ENCODE results near the gene CLDN3.
"Not testable (repeated sequence)": the region's sequence is repeated elsewhere in the genome, so short reads cannot be mapped to it uniquely, and the experiment has no call there.

Gene CLDN3, protein sequence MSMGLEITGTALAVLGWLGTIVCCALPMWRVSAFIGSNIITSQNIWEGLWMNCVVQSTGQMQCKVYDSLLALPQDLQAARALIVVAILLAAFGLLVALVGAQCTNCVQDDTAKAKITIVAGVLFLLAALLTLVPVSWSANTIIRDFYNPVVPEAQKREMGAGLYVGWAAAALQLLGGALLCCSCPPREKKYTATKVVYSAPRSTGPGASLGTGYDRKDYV

DNA sequence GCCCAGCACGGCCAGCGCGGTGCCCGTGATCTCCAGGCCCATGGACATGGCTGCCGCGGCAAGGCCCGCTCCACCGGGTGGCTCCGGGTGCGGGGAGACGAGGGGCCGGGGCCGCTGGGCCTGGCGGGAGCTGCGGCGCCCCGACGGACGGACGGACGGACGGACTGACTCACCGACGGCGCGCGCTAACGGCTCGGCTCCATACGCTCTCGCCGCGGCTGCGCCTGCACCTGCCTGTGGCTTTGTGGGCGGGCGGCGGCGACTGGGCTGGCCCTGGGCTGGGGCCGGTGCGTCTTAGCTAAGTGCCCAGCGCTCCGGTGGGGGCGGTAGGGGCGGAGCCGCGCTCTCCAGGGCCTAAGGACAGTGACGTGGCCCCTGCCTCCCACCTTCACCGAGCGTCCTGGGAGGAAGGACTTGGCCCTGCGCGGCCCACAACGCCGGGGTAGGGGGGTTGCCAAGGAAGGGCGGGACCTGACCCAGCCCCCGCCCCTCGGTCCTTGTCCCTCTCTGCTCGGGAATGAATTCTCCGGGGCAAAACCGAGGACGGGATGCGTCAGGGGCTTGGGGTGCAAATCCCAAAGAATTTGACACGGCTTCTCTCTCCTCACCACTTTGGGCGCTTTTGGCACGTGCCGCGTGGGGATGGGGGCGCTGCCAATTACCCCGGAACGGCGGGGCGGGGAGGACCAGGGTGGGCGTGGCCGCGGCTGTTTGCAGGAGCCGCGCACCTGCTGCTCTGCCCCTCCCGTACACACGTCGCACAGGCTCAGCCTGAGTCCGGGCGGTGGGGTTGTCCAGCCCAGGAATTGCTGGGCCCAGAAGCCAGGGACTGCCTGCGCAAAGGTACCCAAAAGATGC lies at the start of gene CLDN3:
Gene CLDN3, minus strand, starts transcription at position 269 of the 858 bp plus-strand sequence. Its CDS starts 221 bp downstream, at position 48.
- no peak for DNase-seq (ENCODE audit: low read depth)

DNA sequence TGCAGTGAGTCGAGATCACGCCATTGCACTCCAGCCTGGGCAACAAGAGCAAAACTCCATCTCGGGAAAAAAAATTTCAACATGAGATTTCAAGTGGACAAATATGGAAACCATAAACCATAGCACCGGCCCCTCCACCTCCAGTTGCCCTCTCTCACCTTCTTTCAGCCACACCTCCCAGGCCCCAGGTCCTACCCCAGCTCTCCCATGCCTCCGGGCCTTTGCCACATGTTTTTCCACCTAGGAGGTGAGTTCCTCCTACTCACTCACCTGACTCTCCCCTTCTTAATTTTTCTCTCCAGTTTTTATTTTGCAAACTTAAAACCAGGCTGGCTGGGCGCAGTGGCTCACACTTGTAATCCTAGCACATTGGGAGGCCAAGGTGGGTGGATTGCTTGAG lies 47.1 kb upstream of the CLDN3 start:
- no peak for DNase-seq (ENCODE audit: low read depth)

DNA sequence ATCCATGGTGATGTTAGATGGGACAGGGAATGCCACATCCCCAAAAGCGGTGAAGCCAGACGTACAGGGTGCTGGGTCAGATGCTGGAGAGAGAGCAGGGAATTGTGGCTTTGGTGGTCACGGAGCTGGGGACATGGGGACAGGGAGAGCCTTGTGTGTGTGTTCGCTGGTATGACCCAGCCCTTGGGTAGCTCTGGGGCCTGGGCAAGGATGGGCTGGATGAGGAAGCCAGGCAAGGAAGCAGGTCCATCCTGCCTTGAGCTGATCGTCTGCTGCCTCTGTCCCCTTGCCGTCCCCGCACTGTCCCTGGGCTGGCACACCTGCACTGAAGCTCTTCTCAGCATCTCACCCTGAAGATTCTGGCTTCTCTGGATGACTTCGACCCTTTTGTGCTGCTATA lies 45.4 kb upstream of the CLDN3 start:
- DNase-seq (ENCODE audit: low read depth), result no peak

DNA sequence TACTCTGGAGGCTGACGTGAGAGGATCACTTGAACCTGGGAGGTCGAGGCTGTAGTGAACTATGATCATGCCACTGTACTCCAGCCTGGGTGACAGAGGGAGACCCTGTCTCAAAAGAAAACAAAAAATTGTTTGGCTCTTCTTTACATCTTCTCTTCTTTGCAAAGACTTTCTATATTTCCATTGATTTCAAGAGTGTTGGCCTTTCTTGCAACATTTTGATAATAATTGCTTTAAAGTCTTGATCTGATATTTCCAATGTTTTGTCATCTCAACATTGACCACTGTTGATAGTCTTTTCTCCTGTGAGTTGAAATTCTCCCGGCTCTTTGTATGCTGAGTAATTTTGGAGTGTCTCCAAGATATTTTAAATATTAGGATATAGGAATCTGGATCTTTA lies 42.9 kb upstream of the CLDN3 start:
- no peak for DNase-seq (ENCODE audit: low read depth)

- DNase-seq (ENCODE audit: low read depth), result peak; percentile 22
Measured at GRCh38 chr7:73811760-73812168, 41.7 kb upstream of the CLDN3 start.

DNA sequence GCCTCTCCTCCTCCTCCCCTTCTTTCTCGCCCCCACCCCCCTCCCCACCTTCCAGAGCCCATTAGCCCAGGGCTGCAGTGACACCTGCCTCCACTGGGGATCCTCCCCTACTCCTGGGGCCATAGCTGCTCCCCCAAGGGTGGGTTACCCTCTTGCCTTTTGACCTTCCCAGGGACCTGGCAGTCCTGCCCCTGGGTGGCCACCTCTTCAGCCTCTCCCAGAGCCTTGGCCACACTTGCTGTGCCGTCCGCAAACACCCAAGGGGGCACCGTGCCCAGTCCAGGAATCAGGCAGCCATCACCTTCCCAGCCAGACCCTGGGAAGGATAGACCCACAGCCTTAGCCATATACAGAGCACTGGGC lies 40.9 kb upstream of the CLDN3 start:
- DNase-seq (ENCODE audit: low read depth), result no peak

DNA sequence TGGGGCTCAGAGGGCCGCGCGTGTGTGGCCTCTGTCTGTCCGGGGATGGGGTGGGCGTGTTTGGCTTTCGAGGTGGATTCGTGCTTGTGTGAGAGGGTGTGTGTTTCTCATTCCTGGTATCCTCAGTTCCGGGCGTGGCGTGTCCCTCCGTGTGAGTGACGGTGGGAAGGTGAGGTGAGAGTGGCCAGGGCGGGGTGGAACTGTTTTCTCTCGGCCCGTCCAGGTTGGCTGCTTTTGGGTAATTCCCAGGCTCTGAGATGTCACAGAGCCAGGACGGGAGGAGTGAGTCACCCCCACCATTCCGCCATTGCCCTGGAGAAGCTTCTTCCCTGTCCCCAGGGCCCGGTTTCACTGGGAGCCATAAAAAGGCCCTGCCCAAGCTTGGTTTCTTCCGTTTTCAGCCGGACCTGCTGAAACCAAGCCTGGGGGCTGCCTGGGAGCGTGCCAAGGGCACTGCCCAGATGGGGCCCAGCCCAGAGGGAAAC lies 39.4 kb upstream of the CLDN3 start:
- DNase-seq (ENCODE audit: low read depth), result no peak

DNA sequence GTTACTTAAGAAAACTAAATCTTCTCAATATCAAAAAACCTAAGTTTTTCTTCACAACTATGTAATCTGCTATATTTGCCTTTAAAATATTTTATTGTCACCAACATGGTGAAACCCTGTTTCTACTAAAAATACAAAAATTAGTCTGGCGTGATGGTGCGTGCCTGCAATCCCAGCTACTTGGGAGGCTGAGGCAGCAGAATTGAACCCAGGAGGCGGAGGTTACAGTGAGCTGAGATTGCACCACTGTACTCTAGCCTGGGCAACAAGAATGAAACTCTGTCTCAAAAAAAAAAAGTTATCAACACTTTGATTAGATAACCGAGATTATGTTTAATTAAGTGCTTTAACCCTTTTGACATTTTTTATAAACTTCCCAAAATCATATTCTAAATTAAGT lies 32.4 kb upstream of the CLDN3 start:
- DNase-seq (ENCODE audit: low read depth), result no peak

DNA sequence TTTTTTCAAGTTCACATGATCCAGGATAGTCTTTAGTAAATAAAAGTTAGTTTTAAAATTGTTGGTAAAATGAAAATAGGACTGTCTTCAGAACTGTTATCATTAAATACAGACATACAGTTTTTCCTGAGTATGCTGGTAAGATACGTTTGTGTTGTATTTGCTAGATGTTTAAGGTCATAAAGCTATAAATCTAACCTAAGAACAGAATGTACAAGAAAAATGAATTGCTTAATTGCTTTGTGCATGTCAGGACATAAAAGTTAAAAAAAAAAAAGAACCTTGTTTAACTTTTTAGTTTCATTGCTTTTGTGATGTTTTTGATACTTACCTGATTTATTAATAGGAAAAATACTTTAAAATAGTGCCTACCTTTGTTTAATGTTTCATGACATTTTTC lies 31.5 kb upstream of the CLDN3 start:
- no peak for DNase-seq (ENCODE audit: low read depth)

DNA sequence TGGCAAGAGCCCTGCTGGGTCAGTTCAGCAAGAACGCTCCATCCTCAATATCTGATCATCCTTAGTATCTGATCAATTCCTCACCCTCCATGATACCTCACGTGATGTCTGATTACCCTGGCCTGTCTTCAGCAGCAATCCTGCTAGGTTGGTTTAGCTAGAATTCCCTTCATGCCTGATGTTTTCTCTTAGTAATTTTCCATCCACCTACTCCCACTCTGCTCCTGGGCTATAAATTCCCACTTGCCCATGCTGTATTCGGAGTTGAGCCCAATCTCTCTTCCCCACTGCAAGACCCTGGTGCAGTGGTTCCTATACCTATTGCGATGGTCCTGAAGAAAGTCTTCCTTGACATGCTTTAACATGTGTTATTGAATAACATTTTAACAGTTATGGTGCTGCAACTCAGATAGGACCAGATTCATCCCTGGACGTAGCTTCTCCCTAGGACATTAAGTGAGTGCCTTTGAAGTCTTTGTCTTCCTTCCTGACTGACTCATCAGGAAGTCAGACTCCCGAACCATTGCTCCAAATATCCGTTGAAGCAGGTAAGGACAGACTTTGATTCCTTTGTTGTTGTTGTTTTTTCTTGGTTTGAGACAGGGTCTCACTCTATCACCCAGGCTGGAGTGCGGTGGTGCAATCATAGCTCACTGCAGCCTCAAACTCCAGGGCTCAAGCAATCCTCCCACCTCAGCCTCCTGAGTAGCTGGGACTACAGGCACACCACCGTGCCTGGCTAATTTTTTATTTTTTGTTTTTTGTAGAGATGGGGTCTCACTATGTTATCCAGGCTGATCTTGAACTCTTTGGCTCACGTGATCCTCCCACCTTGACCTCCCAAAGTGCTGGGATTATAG lies 29.4 kb upstream of the CLDN3 start:
- no peak for DNase-seq (ENCODE audit: low read depth)

DNA sequence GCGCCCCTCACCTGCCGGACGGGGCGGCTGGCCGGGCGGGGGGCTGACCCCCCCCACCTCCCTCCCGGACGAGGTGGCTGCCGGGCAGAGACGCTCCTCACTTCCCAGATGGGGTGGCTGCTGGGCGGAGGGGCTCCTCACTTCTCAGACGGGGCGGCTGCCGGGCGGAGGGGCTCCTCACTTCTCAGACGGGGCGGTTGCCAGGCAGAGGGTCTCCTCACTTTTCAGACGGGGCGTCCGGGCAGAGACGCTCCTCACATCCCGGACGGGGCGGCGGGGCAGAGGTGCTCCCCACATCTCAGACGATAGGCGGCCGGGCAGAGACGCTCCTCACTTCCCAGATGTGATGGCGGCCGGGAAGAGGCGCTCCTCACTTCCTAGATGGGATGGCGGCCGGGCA lies 27.1 kb upstream of the CLDN3 start:
- not testable (repeated sequence) for DNase-seq (ENCODE audit: low read depth)

DNA sequence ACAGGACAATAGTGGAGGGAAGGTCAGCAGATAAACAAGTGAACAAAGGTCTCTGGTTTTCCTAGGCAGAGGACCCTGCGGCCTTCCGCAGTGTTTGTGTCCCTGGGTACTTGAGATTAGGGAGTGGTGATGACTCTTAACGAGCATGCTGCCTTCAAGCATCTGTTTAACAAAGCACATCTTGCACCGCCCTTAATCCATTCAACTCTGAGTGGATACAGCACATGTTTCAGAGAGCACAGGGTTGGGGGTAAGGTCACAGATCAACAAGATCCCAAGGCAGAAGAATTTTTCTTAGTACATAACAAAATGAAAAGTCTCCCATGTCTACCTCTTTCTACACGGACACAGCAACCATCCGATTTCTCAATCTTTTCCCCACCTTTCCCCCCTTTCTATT lies 26.6 kb upstream of the CLDN3 start:
- not testable (repeated sequence) for DNase-seq (ENCODE audit: low read depth)

DNA sequence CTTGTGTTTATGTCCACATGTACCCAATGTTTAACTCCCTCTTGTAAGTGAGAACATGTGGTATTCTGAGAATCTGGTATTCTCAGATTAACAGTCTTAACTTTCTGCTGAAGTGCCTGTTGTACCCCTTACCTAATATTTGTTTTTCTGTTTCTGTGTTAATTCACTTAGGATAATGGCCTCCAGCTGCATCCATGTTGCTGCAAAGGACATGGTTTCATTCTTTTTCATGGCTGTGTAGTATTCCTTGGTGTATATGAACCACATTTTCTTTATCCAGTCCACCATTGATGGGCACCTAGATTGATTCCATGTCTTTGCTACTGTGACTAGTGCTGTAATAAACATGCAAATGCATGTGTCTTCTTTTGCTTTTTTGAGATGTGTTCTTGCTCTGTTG lies 25.1 kb upstream of the CLDN3 start:
- DNase-seq (ENCODE audit: low read depth), result not testable (repeated sequence)

DNA sequence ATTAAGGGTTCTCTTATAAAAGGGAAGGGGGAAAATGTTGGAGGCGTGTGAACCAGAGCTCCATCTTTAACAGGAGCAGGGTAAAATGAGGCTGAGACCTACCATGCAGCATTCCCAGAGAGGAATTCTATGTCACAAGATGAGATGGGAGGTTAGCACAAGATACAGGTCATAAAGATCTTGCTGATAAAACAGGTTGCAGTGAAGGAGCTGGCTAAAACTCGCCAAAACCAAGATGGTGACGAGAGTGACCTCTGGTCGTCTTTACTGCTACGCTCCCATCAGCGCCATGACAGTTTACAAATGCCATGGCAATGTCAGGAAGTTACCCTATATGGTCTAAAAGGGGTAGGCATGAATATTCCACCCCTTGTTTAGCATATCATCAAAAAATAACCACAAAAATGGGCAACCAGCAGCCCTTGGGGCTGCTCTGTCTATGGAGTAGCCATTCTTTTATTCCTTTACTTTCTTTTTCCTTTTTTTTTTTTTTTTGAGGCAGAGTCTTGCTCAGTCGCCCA lies 21.2 kb upstream of the CLDN3 start:
- DNase-seq (ENCODE audit: low read depth), result not testable (repeated sequence)

- DNase-seq (ENCODE audit: low read depth), result no peak
Measured at GRCh38 chr7:73789051-73789450, 19.0 kb upstream of the CLDN3 start.

GRCh38 chr7:73787786-73788048 lies 17.6 kb upstream of the CLDN3 start:
- DNase-seq (ENCODE audit: low read depth), result not testable (repeated sequence)

DNA sequence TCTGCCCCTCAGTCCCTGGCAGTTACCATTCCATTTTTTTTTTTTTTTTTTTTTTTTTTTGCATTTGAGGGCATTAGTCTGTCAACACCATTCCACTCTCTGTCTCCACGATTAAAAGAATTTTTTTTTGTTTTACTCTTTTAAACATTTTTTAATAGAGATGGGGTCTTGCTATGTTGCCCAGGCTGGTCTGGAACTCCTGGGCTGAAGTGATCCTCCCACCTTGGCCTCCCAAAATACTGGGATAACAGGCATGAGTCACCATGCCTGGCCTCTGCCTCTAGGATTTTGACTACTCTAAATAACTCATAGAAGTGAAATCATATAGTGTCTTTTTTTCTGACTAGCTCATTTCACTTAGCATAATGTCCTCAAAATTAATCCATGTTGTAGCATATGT lies 16.5 kb upstream of the CLDN3 start:
- no peak for DNase-seq (ENCODE audit: low read depth)

DNA sequence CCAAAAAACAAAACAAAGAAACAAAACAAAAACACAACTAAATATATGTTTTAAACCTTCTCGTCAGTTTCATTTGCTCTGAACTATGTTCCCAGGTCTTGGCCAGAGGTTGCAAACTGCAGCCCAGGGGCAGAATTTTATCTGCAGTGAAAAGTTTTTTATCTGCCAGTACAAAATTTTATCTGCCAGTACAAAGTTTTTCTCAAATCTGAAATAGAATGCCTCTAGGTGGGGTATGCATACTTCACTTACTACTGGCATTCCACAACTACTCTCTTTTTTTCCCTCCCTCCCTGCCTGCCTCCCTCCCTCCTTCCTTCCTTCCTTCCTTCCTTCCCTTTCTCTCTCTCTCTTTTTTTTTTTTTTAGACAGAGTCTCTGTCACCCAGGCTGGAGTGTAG lies 9.4 kb upstream of the CLDN3 start:
- DNase-seq (ENCODE audit: low read depth), result no peak

GRCh38 chr7:73778801-73779389 lies 8.8 kb upstream of the CLDN3 start:
- no peak for DNase-seq (ENCODE audit: low read depth)

GRCh38 chr7:73774923-73775322 lies 4.9 kb upstream of the CLDN3 start:
- DNase-seq (ENCODE audit: low read depth), result no peak

DNA sequence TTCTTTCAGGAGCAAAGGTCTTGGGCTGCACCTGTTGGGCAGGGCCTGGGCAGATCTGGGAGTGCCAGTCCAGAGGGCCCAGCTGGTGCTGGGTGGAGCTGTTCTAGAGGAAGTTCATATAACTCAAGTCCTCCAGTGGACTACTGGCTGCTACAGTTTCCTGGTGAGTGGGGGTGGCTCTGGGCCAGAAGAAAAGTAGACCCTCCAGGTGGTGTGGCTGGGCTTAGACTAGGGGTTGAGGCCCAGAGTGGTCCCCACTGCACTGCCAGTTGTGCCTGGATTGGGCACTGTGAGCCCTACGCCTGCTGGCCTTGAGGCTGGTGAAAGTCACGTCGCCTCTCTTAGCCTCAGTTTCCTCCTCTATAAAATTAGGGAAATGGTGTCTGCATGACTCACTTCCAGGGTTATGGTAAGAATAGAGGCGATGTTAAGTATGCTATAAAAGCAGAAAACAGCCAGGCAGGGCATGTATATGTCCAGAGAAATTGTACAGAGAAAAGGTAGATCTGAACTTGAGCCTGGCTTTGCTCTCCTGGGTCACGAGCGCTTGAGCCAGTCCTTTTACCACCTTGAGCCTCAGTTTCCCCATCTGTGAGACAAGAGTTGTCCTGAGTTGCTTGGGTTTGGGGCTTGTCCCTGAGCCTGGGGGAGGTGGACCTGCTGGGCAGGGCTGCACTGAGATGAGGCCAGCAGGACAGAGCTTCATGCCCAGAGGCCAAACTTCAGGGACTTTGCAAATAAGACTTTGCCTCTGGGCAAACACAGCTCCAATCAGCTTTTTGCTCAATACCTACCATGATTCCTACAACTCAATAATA lies 3.8 kb upstream of the CLDN3 start:
- DNase-seq (ENCODE audit: low read depth), result no peak

Data from stimulated activated CD4-positive, alpha-beta T cell treated with anti-CD3 and anti-CD28 coated beads, Interleukin-2, amount 100 ng/mL, for 4 hours (primary cell).